Urinary bladder (tissue), 4 donors: ENCODE measurements around the gene SMYD3. TPM values are rescaled to one million over a fixed set of nuclear protein-coding genes. Genes with fewer than 3 reads are reported as not detected.

Experiments used
- DNase-seq: peaks from one replicate; pipeline ENCODE4 v3.0.0-alpha.2; 2015; ENCODE audit errors: extremely low spot score
- H3K27ac ChIP-seq: one replicate; pipeline ENCODE4 v1.5.1; 2013; ENCODE audit warnings: low read depth, mild to moderate bottlenecking, moderate library complexity
- H3K36me3 ChIP-seq: one replicate; pipeline ENCODE4 v1.6.1; 2013; ENCODE audit warnings: mild to moderate bottlenecking, moderate library complexity; ENCODE audit not compliant: insufficient read depth
- H3K4me1 ChIP-seq: one replicate; pipeline ENCODE4 v1.6.1; 2013; ENCODE audit warnings: mild to moderate bottlenecking, moderate library complexity; ENCODE audit not compliant: insufficient read depth
- H3K4me3 ChIP-seq: one replicate; pipeline ENCODE4 v1.5.1; 2013; ENCODE audit warnings: low read depth, low read length
- WGBS: extraction: QIAGEN DNeasy Blood & Tissue Kit; methylation state at CpG from one replicate; pipeline ENCODE4 v1.1.7; 2013; 5-methylcytosine and 5-hydroxymethylcytosine counted together
- polyA plus RNA-seq: library from polyadenylated mRNA; stranded (reverse); fragments of 200-250 nt; gene quantifications from one replicate; pipeline ENCODE4 v1.2.3, GENCODE V29; 2013
- total RNA-seq: library from RNA; depleted of rRNA; stranded (reverse); fragments of >200 nt; gene quantifications from one replicate; pipeline ENCODE4 v1.2.3, GENCODE V29; 2014
- donor health status: healthy with polysubstance abuse.
- donor health status: healthy.

SMYD3 gene
- total and polyA plus RNA-seq, 2 donors: 18.2 to 44.6 TPM

- H3K4me1 ChIP-seq: no peaks in the 10 kb centered on the region
- DNase-seq: no peak
- no peak overlapping the region for H3K4me3 ChIP-seq
- no peak overlapping the region for H3K27ac ChIP-seq
- 92% methylated on average over 12 of the region's 12 CpGs for WGBS
- H3K36me3 ChIP-seq: no peaks in the 10 kb centered on the region
These were observed 313.5 kb downstream of the SMYD3 start for GRCh38 chr1:246193537-246193936.

DNA sequence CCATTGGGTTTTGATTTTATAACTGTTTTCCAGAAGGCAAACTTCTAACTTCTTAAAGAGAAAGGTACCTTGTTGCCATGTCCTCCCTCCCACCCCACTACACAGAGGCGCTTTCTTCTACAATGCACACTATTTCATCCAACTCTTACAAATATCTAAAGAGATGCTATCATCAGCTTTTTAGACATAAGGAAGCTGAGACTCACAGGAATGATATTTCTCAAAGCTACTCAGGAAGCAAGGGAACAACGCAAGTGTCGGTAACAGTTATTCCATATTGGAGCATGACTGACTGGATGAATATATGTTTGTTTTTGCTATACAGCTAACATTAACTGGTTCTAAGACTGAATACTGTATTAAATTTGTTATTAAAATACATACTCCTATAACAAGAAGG, 318.0 kb downstream of the SMYD3 start:
- WGBS: 98% methylated on average over 3 of the region's 3 CpGs
- Histone ChIP-seq H3K4me3 (no peak overlapping the region), H3K4me1 (no peaks in the 10 kb centered on the region), H3K27ac (no peak overlapping the region), H3K36me3 (no peaks in the 10 kb centered on the region)
- DNase-seq: no peak

DNA sequence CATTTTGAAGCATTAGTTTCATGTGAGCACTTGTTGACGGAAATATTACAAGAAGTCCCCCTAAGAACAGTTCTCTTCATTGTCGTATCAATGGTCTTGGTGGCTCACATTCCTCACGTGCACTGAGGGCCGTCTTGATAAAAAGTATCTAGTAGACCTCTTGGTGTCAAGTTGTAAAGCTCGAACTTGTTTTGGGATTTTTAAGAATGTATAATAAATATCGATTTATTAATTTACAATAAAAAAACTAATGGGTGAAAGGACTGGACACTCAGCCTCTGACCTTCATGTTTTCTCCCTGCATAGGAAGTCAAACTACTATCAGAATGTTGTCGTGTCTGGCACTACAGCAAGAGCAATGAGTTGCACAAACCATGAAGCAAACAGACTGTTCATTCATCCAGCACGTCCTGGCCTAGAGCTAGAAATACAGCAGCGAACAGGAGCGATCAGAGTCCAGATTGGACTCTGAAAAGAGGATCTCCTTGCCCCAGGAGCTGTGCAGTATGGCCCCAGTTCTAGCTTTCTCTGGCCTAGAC, 319.2 kb downstream of the SMYD3 start:
- WGBS: 94% methylated on average over 10 of the region's 10 CpGs
- H3K4me3 ChIP-seq: no peak overlapping the region
- no peak for DNase-seq
- H3K4me1 ChIP-seq: no peaks in the 10 kb centered on the region
- H3K27ac ChIP-seq: no peak overlapping the region
- H3K36me3 ChIP-seq: no peaks in the 10 kb centered on the region

DNA sequence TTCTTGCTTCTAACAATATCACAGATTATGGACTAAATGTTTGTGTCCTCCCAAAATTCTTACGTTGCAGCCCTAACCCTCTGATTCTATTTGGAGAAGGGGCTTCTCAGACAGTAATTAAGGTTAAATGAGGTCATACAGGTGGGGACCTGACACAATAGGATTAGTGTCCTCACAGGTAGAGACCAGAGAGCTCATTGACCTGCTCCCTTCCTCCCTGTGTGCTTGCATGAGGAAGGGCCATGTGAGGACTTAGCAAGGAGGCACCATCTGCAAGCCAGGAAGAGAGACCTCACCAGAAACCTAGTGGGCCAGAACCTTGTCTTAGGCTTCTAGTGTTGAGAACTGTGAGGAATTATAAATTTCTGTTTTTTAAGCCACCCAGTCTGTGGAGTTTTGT, 322.6 kb downstream of the SMYD3 start:
- 93% methylated on average over 1 of the region's 1 CpG for WGBS
- no peak overlapping the region for H3K27ac ChIP-seq
- H3K36me3 ChIP-seq: no peaks in the 10 kb centered on the region
- H3K4me1 ChIP-seq: no peaks in the 10 kb centered on the region
- no peak overlapping the region for H3K4me3 ChIP-seq
- DNase-seq: no peak

GRCh38 chr1:246182149-246182851, 324.8 kb downstream of the SMYD3 start:
- DNase-seq: no peak
- no peaks in the 10 kb centered on the region for H3K36me3 ChIP-seq
- H3K27ac ChIP-seq: no peak overlapping the region
- no peak overlapping the region for H3K4me3 ChIP-seq
- no peaks in the 10 kb centered on the region for H3K4me1 ChIP-seq
- 74% methylated on average over 3 of the region's 3 CpGs for WGBS

DNA sequence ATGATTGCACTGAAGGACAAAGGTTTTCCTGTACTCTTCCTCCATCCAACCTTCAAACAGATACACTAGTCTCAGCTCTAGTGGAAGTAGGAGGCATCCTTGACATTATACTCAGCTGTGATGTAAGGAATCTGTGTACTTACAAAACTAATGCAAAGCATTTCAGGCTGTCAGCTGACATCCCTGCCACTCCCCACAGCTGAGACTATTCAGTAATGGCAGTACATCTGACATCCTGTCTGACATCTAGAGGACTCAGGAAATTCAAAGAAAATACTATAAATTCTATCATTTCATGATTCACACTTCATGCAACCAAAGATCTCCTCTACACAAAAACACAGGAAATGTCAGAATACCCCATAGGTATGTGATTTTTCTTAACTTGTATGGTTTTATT, 325.8 kb downstream of the SMYD3 start:
- H3K4me1 ChIP-seq: no peaks in the 10 kb centered on the region
- H3K4me3 ChIP-seq: no peak overlapping the region
- no peak for DNase-seq
- no peak overlapping the region for H3K27ac ChIP-seq
- H3K36me3 ChIP-seq: no peaks in the 10 kb centered on the region

DNA sequence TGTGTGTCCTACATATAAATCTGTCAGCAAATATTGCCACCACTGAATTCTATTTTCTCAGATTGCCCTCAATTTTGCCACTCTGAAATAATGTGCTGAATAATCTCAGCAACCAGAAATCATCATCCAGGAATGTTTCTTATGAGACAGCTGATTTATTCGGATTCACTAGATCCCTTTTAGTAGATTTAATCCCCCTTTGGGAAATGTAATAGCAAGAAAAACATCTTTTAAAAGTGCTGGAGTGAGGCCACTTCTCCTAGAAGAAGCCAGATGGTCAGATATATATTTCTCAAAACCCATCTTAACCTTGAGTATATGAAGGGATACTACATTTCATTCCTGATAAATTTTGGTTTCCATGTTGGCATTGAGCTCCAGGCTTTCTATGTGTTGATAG, 327.7 kb downstream of the SMYD3 start:
- no peak overlapping the region for H3K4me3 ChIP-seq
- no peaks in the 10 kb centered on the region for H3K4me1 ChIP-seq
- WGBS: 38% methylated on average over 1 of the region's 1 CpG
- no peak for DNase-seq
- H3K36me3 ChIP-seq: no peaks in the 10 kb centered on the region
- H3K27ac ChIP-seq: no peak overlapping the region

DNA sequence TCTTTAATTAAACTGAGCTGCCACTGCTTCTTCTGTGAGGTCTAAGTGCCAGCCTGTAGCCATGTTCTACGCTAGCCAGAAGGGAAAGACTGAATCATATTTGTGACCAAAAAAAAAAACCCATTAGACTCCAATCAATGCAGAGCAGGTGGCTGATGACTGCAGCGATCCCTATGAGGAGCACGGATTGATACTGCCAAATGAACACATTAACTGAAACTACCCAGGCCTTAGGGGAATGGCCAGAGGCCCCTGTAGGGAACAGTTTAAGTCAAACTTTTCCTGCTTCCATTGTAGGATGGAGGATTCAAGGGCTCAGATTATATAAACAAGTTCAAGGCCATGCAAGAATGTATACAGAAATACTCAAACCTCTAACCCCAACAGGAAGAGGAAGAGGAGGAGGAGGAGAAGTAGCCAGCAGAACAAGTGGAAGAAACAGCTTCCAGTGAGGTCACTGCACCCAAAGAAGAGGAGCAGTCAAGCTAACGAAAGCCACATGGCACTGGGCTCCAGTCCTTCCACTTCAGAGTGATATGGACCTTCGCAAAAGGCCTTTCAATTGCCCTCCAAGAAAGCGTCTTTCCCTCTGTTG, 328.3 kb downstream of the SMYD3 start:
- no peak for DNase-seq
- no peaks in the 10 kb centered on the region for H3K4me1 ChIP-seq
- no peaks in the 10 kb centered on the region for H3K36me3 ChIP-seq
- H3K27ac ChIP-seq: no peak overlapping the region
- H3K4me3 ChIP-seq: no peak overlapping the region
- 78% methylated on average over 6 of the region's 6 CpGs for WGBS

DNA sequence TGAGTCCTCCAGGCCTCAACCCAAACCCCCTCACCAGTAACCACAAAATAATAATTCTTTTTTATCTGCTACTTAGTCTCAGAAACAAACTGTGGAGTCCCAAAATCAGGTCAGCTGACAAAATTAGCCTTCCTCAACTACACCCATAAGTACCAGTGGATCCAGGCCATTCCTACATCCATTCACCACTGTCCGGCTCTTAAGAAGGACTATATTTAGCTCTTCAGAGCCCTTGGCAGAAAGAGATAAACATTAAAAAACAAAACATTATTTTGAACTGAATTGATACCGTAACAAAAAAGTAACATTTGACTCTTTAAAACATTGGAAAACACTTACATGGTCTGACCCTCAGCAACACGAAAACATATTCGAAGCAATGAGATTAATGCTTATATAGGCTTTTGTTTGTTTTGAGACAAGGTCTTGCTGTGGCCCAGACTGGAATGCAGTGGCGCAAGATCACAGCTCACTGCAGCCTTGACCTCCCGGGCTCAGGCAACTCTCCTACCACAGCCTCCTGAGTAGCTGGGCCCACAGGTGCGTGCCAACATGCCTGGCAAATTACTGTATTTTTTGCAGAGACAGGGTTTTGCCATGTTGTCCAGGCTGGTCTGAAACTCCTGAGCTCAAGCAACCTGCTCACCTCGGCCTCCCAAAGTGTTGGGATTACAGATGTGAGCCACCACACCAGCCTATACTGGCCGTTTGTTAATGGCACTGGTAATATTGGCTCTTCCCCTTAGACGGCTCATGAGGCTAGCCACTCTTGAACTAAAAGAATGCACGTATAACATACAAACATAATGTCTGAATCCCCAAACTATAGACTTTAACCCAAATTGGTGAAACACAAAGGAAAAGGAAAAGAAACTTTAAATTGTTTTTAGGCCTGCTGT, 330.7 kb downstream of the SMYD3 start:
- no peak overlapping the region for H3K4me3 ChIP-seq
- H3K4me1 ChIP-seq: no peaks in the 10 kb centered on the region
- H3K27ac ChIP-seq: no peak overlapping the region
- 76% methylated on average over 11 of the region's 11 CpGs for WGBS
- H3K36me3 ChIP-seq: no peaks in the 10 kb centered on the region
- DNase-seq: no peak

DNA sequence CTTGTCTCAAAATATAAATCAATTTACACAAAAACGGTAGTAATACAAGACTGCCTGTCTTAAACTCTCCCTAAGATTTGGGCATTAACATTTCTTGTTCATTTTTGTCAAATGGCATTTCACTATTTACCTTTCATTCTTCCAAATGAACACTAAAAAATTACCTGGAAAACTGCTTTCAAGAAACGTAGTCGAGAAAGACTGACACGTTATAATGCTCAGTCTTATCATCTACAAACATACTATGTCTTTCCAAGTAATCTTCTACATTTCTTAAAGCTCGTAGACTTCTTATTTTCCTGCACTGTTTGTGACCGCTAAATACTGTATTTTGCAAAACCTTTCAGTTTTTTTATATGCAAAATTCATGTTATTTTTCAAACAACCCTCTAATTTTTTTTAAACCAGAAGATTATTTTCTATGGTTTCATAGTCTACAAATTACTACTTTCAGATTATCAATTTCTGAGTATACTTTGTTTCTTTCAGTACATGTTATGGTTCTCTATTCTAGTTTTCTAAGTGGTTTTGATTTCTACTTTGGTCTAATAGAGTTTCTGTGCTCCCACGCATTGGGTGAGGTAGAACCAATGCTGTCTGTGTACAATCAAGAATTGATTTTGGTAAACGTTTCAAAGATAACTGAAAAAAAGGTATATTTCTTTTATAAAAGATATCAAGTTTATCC, 336.4 kb downstream of the SMYD3 start:
- Histone ChIP-seq H3K36me3 (no peaks in the 10 kb centered on the region), H3K4me1 (no peaks in the 10 kb centered on the region), H3K27ac (no peak overlapping the region), H3K4me3 (no peak overlapping the region)
- DNase-seq: no peak
- 93% methylated on average over 8 of the region's 8 CpGs for whole genome bisulfite sequencing

GRCh38 chr1:246169486-246169885, 337.6 kb downstream of the SMYD3 start:
- WGBS: 97% methylated on average over 8 of the region's 8 CpGs

DNA sequence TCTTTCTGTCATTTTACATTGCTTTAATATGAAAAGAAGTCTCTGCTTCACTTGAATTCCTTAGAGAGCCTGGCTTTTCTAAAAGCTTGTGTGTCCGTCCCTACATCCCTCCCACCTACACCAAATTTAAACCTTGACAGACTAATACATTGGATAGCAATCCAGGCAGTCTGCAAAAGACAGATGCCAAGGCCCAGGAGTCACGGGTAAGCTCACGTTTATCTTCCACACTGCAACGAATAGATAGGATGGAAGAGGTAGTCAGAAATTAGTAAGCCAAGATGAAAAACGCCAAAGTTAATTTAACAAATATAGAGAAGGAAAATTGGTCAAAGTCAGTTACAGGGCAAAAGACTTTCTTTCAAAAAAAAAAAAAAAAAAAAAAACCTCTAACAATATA, 338.1 kb downstream of the SMYD3 start:
- H3K27ac ChIP-seq: no peak overlapping the region
- WGBS: 62% methylated on average over 5 of the region's 5 CpGs
- H3K4me3 ChIP-seq: no peak overlapping the region
- no peaks in the 10 kb centered on the region for H3K36me3 ChIP-seq
- DNase-seq: no peak
- H3K4me1 ChIP-seq: no peaks in the 10 kb centered on the region

More at GRCh38 chr1:246169486-246169885, 337.6 kb downstream of the SMYD3 start:
- Histone ChIP-seq H3K27ac (no peak overlapping the region), H3K4me3 (no peak overlapping the region), H3K36me3 (no peaks in the 10 kb centered on the region), H3K4me1 (no peaks in the 10 kb centered on the region)
- no peak for DNase-seq

GRCh38 chr1:246166841-246167240, 340.2 kb downstream of the SMYD3 start:
- Histone ChIP-seq H3K36me3 (no peaks in the 10 kb centered on the region), H3K4me3 (no peak overlapping the region), H3K27ac (no peak overlapping the region), H3K4me1 (no peaks in the 10 kb centered on the region)
- no peak for DNase-seq
- 92% methylated on average over 11 of the region's 11 CpGs for WGBS
